ENCODE results near the gene PIAS1.

DNA sequence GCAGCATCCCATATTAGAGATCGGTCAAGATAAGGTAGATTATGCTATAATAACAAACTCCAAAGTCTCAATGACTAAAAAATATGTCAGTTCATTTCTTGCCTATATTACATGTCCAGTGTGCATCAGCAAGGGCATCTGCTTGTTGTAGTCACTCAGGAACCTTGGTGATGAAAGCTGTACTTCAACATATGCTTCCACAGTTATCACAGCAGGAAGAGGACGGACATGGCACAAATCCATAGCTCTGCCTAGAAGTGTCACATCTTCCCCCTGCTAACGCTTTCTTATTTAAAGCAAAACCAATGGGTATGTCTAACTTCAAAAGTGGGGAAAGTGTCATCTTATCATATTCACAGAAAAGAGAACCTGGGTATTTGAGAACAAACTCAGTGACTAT lies 20.0 kb upstream of the PIAS1 start:
- TF ChIP-seq CTCF (IDR thresholded peaks at IDR 0.05) (no peak), EZH2 (IDR thresholded peaks at IDR 0.05; ENCODE audit: borderline replicate concordance, insufficient read depth, low read depth, low read length, poor library complexity, severe bottlenecking) (no peak)
